Smooth muscle cell of the coronary artery (primary cell): ENCODE results near the gene MLLT10. TPM values are rescaled to one million over a fixed set of nuclear protein-coding genes. Genes with fewer than 3 reads are reported as not detected.

Source experiments
- total RNA-seq: library from RNA; depleted of rRNA; stranded (reverse); fragments of >200 nt; gene quantifications from 2 replicates; pipeline ENCODE4 v1.2.3, GENCODE V29; 2014; ENCODE audit warnings: low replicate concordance

The MLLT10 gene
- 38.9 and 76.6 TPM in 2 replicates for total RNA-seq

GRCh38 chr10:21533467-21534279 lies at the start of gene MLLT10:
TSS of gene MLLT10 (plus strand) at chr10:21534232. CDS start at chr10:21534645, 413 bp downstream.

GRCh38 chr10:21525367-21526187 lies 8.5 kb upstream of the MLLT10 start, which contains the start of gene SKIDA1:
TSS of gene SKIDA1 (minus strand) at chr10:21525682. CDS start at chr10:21517822, 7,860 bp downstream.

Other genes with a start within 250 kb of the MLLT10 start
- gene SKIDA1, start 8.6 kb upstream of the MLLT10 start, total RNA-seq = 0.53 and 0.82 TPM in 2 replicates